GM13977 (cell line): Measurements from ENCODE around the gene PLCG2.

Source experiments
- DNase-seq: peaks from one replicate; pipeline ENCODE4 v3.0.0; 2012; ENCODE audit warnings: low spot score
- in situ Hi-C: fragments of 300-500 bp; cut with MboI; formaldehyde crosslinking; loops from one replicate; pipeline ENCODE4 v1.12.0; 2022; ENCODE audit warnings: low sequenced_read_pairs, low pct_unique_long_range_greater_than_20kb, mixed read lengths, inconsistent platforms; ENCODE audit not compliant: unreplicated experiment
- TF ChIP-seq, protein P1 (sequence below): IDR thresholded peaks from 2 replicates; pipeline ENCODE4 v1.5.1; 2012; ENCODE audit warnings: mild to moderate bottlenecking, control low read depth; ENCODE audit not compliant: insufficient read depth; ENCODE audit errors: extremely low read depth, missing control alignments

PLCG2 gene

GRCh38 chr16:81826523-81826922, 47.4 kb downstream of the PLCG2 start:
- in situ Hi-C loops, result no loop called here
- TF ChIP-seq, protein P1, sequence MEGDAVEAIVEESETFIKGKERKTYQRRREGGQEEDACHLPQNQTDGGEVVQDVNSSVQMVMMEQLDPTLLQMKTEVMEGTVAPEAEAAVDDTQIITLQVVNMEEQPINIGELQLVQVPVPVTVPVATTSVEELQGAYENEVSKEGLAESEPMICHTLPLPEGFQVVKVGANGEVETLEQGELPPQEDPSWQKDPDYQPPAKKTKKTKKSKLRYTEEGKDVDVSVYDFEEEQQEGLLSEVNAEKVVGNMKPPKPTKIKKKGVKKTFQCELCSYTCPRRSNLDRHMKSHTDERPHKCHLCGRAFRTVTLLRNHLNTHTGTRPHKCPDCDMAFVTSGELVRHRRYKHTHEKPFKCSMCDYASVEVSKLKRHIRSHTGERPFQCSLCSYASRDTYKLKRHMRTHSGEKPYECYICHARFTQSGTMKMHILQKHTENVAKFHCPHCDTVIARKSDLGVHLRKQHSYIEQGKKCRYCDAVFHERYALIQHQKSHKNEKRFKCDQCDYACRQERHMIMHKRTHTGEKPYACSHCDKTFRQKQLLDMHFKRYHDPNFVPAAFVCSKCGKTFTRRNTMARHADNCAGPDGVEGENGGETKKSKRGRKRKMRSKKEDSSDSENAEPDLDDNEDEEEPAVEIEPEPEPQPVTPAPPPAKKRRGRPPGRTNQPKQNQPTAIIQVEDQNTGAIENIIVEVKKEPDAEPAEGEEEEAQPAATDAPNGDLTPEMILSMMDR, result no peak
- no peak for DNase-seq

GRCh38 chr16:81830845-81831540, 51.9 kb downstream of the PLCG2 start:
- DNase-seq, result no peak
- in situ Hi-C loops, result no loop called here
- TF ChIP-seq, protein P1, result no peak

DNA sequence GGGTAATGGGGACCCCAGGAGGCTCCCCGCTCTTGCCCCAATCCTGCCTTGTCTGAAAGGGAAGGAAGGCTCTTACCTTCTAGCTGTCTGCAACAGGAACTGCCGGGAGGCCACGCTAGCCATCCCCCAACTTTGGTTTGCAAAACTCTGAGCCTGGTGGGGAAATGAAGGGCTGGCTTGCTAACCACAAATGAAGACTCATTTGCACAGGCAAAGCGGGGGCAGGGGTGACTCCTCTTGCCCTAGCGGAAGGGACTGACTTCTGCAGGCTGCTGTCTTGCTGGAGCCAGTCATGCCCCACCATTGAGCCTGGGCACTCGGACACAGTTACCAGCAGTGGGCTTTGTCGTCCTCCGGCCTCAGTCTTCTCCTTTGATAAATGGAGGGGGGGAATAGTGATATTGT, 52.6 kb downstream of the PLCG2 start:
- in situ Hi-C loops, result no loop called here
- TF ChIP-seq, protein P1, result peak; percentile 28
- DNase-seq, result peak; percentile 64

GRCh38 chr16:81832801-81833547, 53.9 kb downstream of the PLCG2 start:
- in situ Hi-C loops, result no loop called here
- no peak for DNase-seq
- TF ChIP-seq, protein P1, result no peak

DNA sequence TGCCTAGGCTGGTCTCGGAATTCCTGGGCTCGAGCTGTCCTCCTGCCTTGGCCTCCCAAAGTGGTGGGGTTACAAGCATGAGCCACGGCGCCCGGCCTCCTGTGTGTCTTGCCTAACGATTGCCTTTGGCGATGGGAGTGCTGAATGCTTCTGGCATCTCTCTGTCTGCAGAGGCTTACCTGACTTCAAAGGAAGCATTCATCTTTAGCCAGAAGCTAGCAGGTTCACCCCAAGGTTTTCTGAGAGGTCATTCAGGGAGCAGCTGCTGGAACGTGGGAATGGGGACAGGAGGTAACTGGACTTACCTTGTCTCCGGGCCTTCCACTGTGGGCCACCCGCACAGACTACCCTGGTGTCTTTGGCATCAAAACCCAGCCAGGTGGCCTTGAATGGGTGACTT, 54.7 kb downstream of the PLCG2 start:
- DNase-seq, result no peak
- in situ Hi-C loops, result no loop called here
- TF ChIP-seq, protein P1, result no peak

DNA sequence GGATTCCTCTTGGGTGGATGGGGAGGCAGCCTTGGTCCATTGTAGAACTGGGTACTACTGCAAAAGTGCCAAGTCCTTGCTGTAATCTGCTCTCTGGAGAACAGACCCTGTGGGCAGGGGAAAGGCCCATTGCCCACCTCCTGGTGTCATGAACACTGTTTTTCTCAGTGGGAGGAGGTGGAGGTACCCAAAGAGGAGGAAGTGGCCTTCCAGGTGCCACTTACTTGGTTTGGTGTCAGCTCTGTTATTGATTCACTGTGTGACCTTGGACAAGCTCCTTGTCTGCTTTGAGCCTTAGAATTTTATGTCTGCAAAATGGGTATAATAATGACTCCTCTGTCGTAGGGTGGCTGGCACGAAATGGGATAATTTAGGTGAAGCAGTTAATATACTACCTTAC, 55.8 kb downstream of the PLCG2 start:
- TF ChIP-seq, protein P1, result no peak
- in situ Hi-C loops, result no loop called here
- no peak for DNase-seq
